CD4-positive, CD25-positive, alpha-beta regulatory T cell (primary cell): ENCODE measurements around the gene PLEKHN1. TPM values are rescaled to one million over a fixed set of nuclear protein-coding genes. Genes with fewer than 3 reads are reported as not detected.

Source experiments
- ATAC-seq, 2 donors: fragments of 150-1000 bp; cut with Tn5 transposase; one replicate each; pipeline ENCODE4 v1.10.0; 2021; ENCODE audit warnings: low read depth in 2 of 2, moderate number of reproducible peaks in 2 of 2, moderate library complexity in 1 of 2
- DNase-seq, 3 donors: peaks; one replicate each; pipeline versions ENCODE4 v3.0.0 to v3.0.0-alpha.2; 2012 to 2022; ENCODE audit warnings: mixed read lengths in 1 of 3
- H3K27ac ChIP-seq: one replicate; pipeline ENCODE4 v1.7.0; 2013; ENCODE audit warnings: mild to moderate bottlenecking, low read length; ENCODE audit not compliant: insufficient read depth, poor library complexity, severe bottlenecking
- H3K27me3 ChIP-seq: one replicate; pipeline ENCODE4 v1.7.0; 2013; ENCODE audit warnings: low read length; ENCODE audit not compliant: control insufficient read depth, insufficient read depth
- H3K36me3 ChIP-seq: one replicate; pipeline ENCODE4 v1.7.0; 2013; ENCODE audit warnings: mild to moderate bottlenecking, low read length, moderate library complexity; ENCODE audit not compliant: control insufficient read depth, insufficient read depth
- H3K4me1 ChIP-seq: 2 replicates; pipeline ENCODE4 v1.7.0; 2013; ENCODE audit warnings: mild to moderate bottlenecking, low read length; ENCODE audit not compliant: insufficient read depth, control insufficient read depth, poor library complexity, severe bottlenecking
- H3K4me3 ChIP-seq: one replicate; pipeline ENCODE4 v1.7.0; 2013; ENCODE audit warnings: low read depth, mild to moderate bottlenecking, low read length, moderate library complexity
- H3K9me3 ChIP-seq, 2 experiments: 1 replicate in 1 of 2; 2 replicates in 1 of 2; pipeline ENCODE4 v1.7.0; 2013; ENCODE audit warnings: low read length in 2 of 2, mild to moderate bottlenecking in 1 of 2, moderate library complexity in 1 of 2; ENCODE audit not compliant: control insufficient read depth in 2 of 2
- H3K27ac Mint-ChIP-seq, 3 donors: one replicate each; pipeline ENCODE4 v1.8.0; 2020 to 2022; ENCODE audit warnings: mild to moderate bottlenecking in 3 of 3, mixed read lengths in 3 of 3, moderate library complexity in 2 of 3
- H3K27me3 Mint-ChIP-seq: one replicate; pipeline ENCODE4 v1.8.0; 2022; ENCODE audit warnings: mild to moderate bottlenecking, mixed read lengths
- H3K36me3 Mint-ChIP-seq: one replicate; pipeline ENCODE4 v1.8.0; 2020; ENCODE audit warnings: mixed read lengths
- H3K4me1 Mint-ChIP-seq, 4 donors: one replicate each; pipeline ENCODE4 v1.8.0; 2020 to 2022; ENCODE audit warnings: mixed read lengths in 4 of 4, mild to moderate bottlenecking in 1 of 4
- H3K4me3 Mint-ChIP-seq, 4 donors: one replicate each; pipeline ENCODE4 v1.8.0; 2020 to 2022; ENCODE audit warnings: mild to moderate bottlenecking in 4 of 4, mixed read lengths in 4 of 4, moderate library complexity in 3 of 4
- H3K9me3 Mint-ChIP-seq, 7 donors: one replicate each; pipeline ENCODE4 v1.8.0; 2020 to 2022; ENCODE audit warnings: mixed read lengths in 7 of 7, mild to moderate bottlenecking in 3 of 7, moderate library complexity in 2 of 7
- polyA plus RNA-seq, 4 donors: library from polyadenylated mRNA; unstranded; fragments of 300-500 nt; fragmentation: Illumina TruSeq; gene quantifications; one replicate each; pipeline ENCODE4 v1.2.3, GENCODE V29; 2021
- total RNA-seq: library from RNA; stranded (reverse); gene quantifications from one replicate; pipeline ENCODE4 v1.2.3, GENCODE V29; 2022

Gene PLEKHN1
- total and polyA plus RNA-seq, 5 donors from 2014 or later = 0.39 to 2.5 (median 0.61) TPM; not detected in 2

- Mint-ChIP-seq H3K36me3 (peaks cover 54% of the 10 kb centered on the region), H3K27me3 (no peaks in the 10 kb centered on the region), H3K27ac (no peak overlapping the region), H3K4me3 (peak overlapping the region in 1 of 4 donors; percentile 56), H3K4me1 (peaks cover 0 to 10% (median 4%) of the 10 kb centered on the region in 4 donors), H3K9me3 (peaks cover 0 to 1% (median 0%) of the 10 kb centered on the region in 7 donors)
- DNase-seq (no peak), ATAC-seq (no peak)
- Histone ChIP-seq H3K4me1 (no peaks in the 10 kb centered on the region), H3K27ac (no peak overlapping the region), H3K4me3 (no peak overlapping the region), H3K36me3 (peaks cover 73% of the 10 kb centered on the region), H3K9me3 (no peaks in the 10 kb centered on the region), H3K27me3 (no peaks in the 10 kb centered on the region)
Observed at GRCh38 chr1:950268-950667, 16.0 kb upstream of the PLEKHN1 start.

GRCh38 chr1:950881-951280, 15.4 kb upstream of the PLEKHN1 start:
- Histone ChIP-seq H3K27ac (no peak overlapping the region), H3K4me1 (no peaks in the 10 kb centered on the region), H3K27me3 (no peaks in the 10 kb centered on the region), H3K36me3 (peaks cover 79% of the 10 kb centered on the region), H3K9me3 (no peaks in the 10 kb centered on the region), H3K4me3 (no peak overlapping the region)
- H3K9me3 Mint-ChIP-seq = peaks cover 0 to 1% (median 0%) of the 10 kb centered on the region in 7 donors
- no peak for ATAC-seq
- H3K27me3 Mint-ChIP-seq = no peaks in the 10 kb centered on the region
- DNase-seq = no peak
- peak overlapping the region in 1 of 4 donors; percentile 56 for H3K4me3 Mint-ChIP-seq
- H3K4me1 Mint-ChIP-seq = peaks cover 0 to 11% (median 5%) of the 10 kb centered on the region in 4 donors
- H3K36me3 Mint-ChIP-seq = peaks cover 50% of the 10 kb centered on the region
- H3K27ac Mint-ChIP-seq = no peak overlapping the region

GRCh38 chr1:951364-951763, 14.9 kb upstream of the PLEKHN1 start:
- Mint-ChIP-seq H3K9me3 (peaks cover 0 to 1% (median 0%) of the 10 kb centered on the region in 7 donors), H3K27me3 (no peaks in the 10 kb centered on the region), H3K4me1 (peaks cover 0 to 11% (median 5%) of the 10 kb centered on the region in 4 donors), H3K4me3 (peak overlapping the region in 1 of 4 donors; percentile 60), H3K27ac (no peak overlapping the region), H3K36me3 (peaks cover 48% of the 10 kb centered on the region)
- no peaks in the 10 kb centered on the region for H3K9me3 ChIP-seq
- no peaks in the 10 kb centered on the region for H3K4me1 ChIP-seq
- no peak overlapping the region for H3K4me3 ChIP-seq
- H3K36me3 ChIP-seq = peaks cover 84% of the 10 kb centered on the region
- H3K27ac ChIP-seq = no peak overlapping the region
- DNase-seq (no peak), ATAC-seq (no peak)
- no peaks in the 10 kb centered on the region for H3K27me3 ChIP-seq

GRCh38 chr1:952201-952600, 14.1 kb upstream of the PLEKHN1 start:
- no peak for ATAC-seq
- Mint-ChIP-seq H3K4me3 (no peak overlapping the region), H3K27ac (no peak overlapping the region), H3K4me1 (peaks cover 0 to 12% (median 5%) of the 10 kb centered on the region in 4 donors), H3K9me3 (peaks cover 0 to 1% (median 0%) of the 10 kb centered on the region in 7 donors), H3K27me3 (no peaks in the 10 kb centered on the region), H3K36me3 (peaks cover 45% of the 10 kb centered on the region)
- no peak overlapping the region for H3K4me3 ChIP-seq
- H3K27me3 ChIP-seq = no peaks in the 10 kb centered on the region
- peaks cover 2% of the 10 kb centered on the region for H3K4me1 ChIP-seq
- no peaks in the 10 kb centered on the region for H3K9me3 ChIP-seq
- no peak overlapping the region for H3K27ac ChIP-seq
- peaks cover 83% of the 10 kb centered on the region for H3K36me3 ChIP-seq
- DNase-seq = no peak

GRCh38 chr1:952603-953002, 13.7 kb upstream of the PLEKHN1 start:
- Mint-ChIP-seq H3K27ac (no peak overlapping the region), H3K4me3 (no peak overlapping the region), H3K4me1 (peaks cover 0 to 16% (median 8%) of the 10 kb centered on the region in 4 donors), H3K9me3 (peaks cover 0 to 1% (median 0%) of the 10 kb centered on the region in 7 donors), H3K27me3 (no peaks in the 10 kb centered on the region), H3K36me3 (peaks cover 45% of the 10 kb centered on the region)
- Histone ChIP-seq H3K27ac (no peak overlapping the region), H3K4me1 (peaks cover 6% of the 10 kb centered on the region), H3K27me3 (no peaks in the 10 kb centered on the region), H3K9me3 (no peaks in the 10 kb centered on the region), H3K36me3 (peaks cover 79% of the 10 kb centered on the region), H3K4me3 (no peak overlapping the region)
- DNase-seq (no peak), ATAC-seq (no peak)

- Mint-ChIP-seq H3K27me3 (no peaks in the 10 kb centered on the region), H3K4me3 (no peak overlapping the region), H3K9me3 (peaks cover 0 to 1% (median 0%) of the 10 kb centered on the region in 7 donors), H3K27ac (no peak overlapping the region), H3K4me1 (peaks cover 0 to 26% (median 12%) of the 10 kb centered on the region in 4 donors), H3K36me3 (peaks cover 47% of the 10 kb centered on the region)
- ATAC-seq (no peak), DNase-seq (no peak)
- Histone ChIP-seq H3K27me3 (no peaks in the 10 kb centered on the region), H3K27ac (no peak overlapping the region), H3K4me1 (peaks cover 17% of the 10 kb centered on the region), H3K36me3 (peaks cover 72% of the 10 kb centered on the region), H3K9me3 (no peaks in the 10 kb centered on the region), H3K4me3 (no peak overlapping the region)
Observed at GRCh38 chr1:953524-954320, 12.6 kb upstream of the PLEKHN1 start.

- H3K27me3 Mint-ChIP-seq = no peaks in the 10 kb centered on the region
- no peak for DNase-seq
- H3K4me1 ChIP-seq = peaks cover 24% of the 10 kb centered on the region
- H3K4me3 ChIP-seq = no peak overlapping the region
- peaks cover 61% of the 10 kb centered on the region for H3K36me3 ChIP-seq
- no peak overlapping the region for H3K27ac Mint-ChIP-seq
- H3K36me3 Mint-ChIP-seq = peaks cover 40% of the 10 kb centered on the region
- ATAC-seq = no peak
- H3K27me3 ChIP-seq = no peaks in the 10 kb centered on the region
- H3K4me1 Mint-ChIP-seq = peaks cover 0 to 30% (median 11%) of the 10 kb centered on the region in 4 donors
- no peak overlapping the region for H3K4me3 Mint-ChIP-seq
- H3K9me3 ChIP-seq = no peaks in the 10 kb centered on the region
- H3K9me3 Mint-ChIP-seq = peaks cover 0 to 1% (median 0%) of the 10 kb centered on the region in 7 donors
- no peak overlapping the region for H3K27ac ChIP-seq
Observed at GRCh38 chr1:954927-955326, 11.4 kb upstream of the PLEKHN1 start.

GRCh38 chr1:955474-955873, 10.8 kb upstream of the PLEKHN1 start:
- peaks cover 29% of the 10 kb centered on the region for H3K4me1 ChIP-seq
- H3K4me3 ChIP-seq = no peak overlapping the region
- peaks cover 0 to 32% (median 11%) of the 10 kb centered on the region in 4 donors for H3K4me1 Mint-ChIP-seq
- H3K4me3 Mint-ChIP-seq = no peak overlapping the region
- DNase-seq (no peak), ATAC-seq (no peak)
- H3K27me3 Mint-ChIP-seq = no peaks in the 10 kb centered on the region
- peaks cover 55% of the 10 kb centered on the region for H3K36me3 ChIP-seq
- H3K27me3 ChIP-seq = no peaks in the 10 kb centered on the region
- no peak overlapping the region for H3K27ac ChIP-seq
- H3K9me3 ChIP-seq = no peaks in the 10 kb centered on the region
- no peak overlapping the region for H3K27ac Mint-ChIP-seq
- peaks cover 35% of the 10 kb centered on the region for H3K36me3 Mint-ChIP-seq
- peaks cover 0 to under 1% (median 0%) of the 10 kb centered on the region in 7 donors for H3K9me3 Mint-ChIP-seq
